HepG2 (cell line): ENCODE results near the gene ST7L. TPM values are rescaled to one million over a fixed set of nuclear protein-coding genes. Genes with fewer than 3 reads are reported as not detected.

ENCODE experiments used
- ATRX ChIP-seq: sonication (generic); formaldehyde crosslinking; IDR thresholded peaks from 2 replicates; pipeline ENCODE4 v1.4.0; 2020; ENCODE audit warnings: missing genetic modification reagents, borderline replicate concordance
- MXI1 ChIP-seq: IDR thresholded peaks from 3 replicates; pipeline ENCODE4 v1.6.1; 2012; ENCODE audit warnings: low read depth, low read length, inconsistent platforms, borderline replicate concordance
- NFE2 ChIP-seq: sonication (generic); formaldehyde crosslinking; IDR thresholded peaks from 2 replicates; pipeline ENCODE4 v1.4.0; 2020; ENCODE audit warnings: missing genetic modification reagents
- PRMT3 ChIP-seq: sonication (generic); formaldehyde crosslinking; IDR thresholded peaks from 2 replicates; pipeline ENCODE4 v1.8.1; 2022; ENCODE audit warnings: low read depth, mild to moderate bottlenecking, moderate library complexity, missing genetic modification reagents, borderline replicate concordance
- SAFB2 ChIP-seq: sonication (generic); formaldehyde crosslinking; IDR thresholded peaks from 2 replicates; pipeline ENCODE4 v1.5.1; 2020; ENCODE audit warnings: missing genetic modification reagents, low read depth, mild to moderate bottlenecking, borderline replicate concordance
- ZNF253 ChIP-seq: sonication (generic); formaldehyde crosslinking; IDR thresholded peaks from 2 replicates; pipeline ENCODE4 v1.8.0; 2022; ENCODE audit warnings: mild to moderate bottlenecking, missing genetic modification reagents, borderline replicate concordance
- ZNF264 ChIP-seq: sonication (generic); formaldehyde crosslinking; IDR thresholded peaks from 2 replicates; pipeline ENCODE4 v1.4.0; 2020; ENCODE audit warnings: missing genetic modification reagents
- ZNF569 ChIP-seq: sonication (generic); formaldehyde crosslinking; IDR thresholded peaks from 2 replicates; pipeline ENCODE4 v1.5.0; 2020; ENCODE audit warnings: mild to moderate bottlenecking, missing genetic modification reagents, moderate library complexity, borderline replicate concordance
- ZNF788 ChIP-seq: sonication (generic); formaldehyde crosslinking; IDR thresholded peaks from 2 replicates; pipeline ENCODE4 v1.5.0; 2020; ENCODE audit warnings: mild to moderate bottlenecking, missing genetic modification reagents, borderline replicate concordance
- ZNF891 ChIP-seq: sonication (generic); formaldehyde crosslinking; IDR thresholded peaks from 2 replicates; pipeline ENCODE4 v1.5.0; 2020; ENCODE audit warnings: mild to moderate bottlenecking, missing genetic modification reagents
- ZSCAN22 ChIP-seq: sonication (generic); formaldehyde crosslinking; IDR thresholded peaks from 2 replicates; pipeline ENCODE4 v1.4.0; 2020; ENCODE audit warnings: mild to moderate bottlenecking, missing genetic modification reagents
- polyA plus RNA-seq, 8 experiments: library from polyadenylated mRNA; depleted of rRNA in 3 of 8; stranded (reverse) in 7 of 8; unstranded in 1 of 8; fragments of >200 nt; fragmentation: Illumina TruSeq in 4 of 8; extraction: Trizol in 4 of 8; gene quantifications; 2 replicates each; pipeline versions ENCODE4 v1.2.1 to v1.2.3, GENCODE V29; 2011 to 2016; ENCODE audit warnings: low read depth in 4 of 8, missing spikeins in 1 of 8, mixed read lengths in 1 of 8; ENCODE audit not compliant: insufficient read depth in 1 of 8
- total RNA-seq, 5 experiments: library from RNA; depleted of rRNA; stranded (reverse); fragments of >200 nt; fragmentation: Illumina TruSeq; extraction: Trizol; gene quantifications; 2 replicates each; pipeline ENCODE4 v1.2.3, GENCODE V29; 2016; ENCODE audit warnings: low read depth in 1 of 5
- TF ChIP-seq, protein P1 (sequence below), 2 experiments: fragments of 450-650 bp in 1 of 2; sonication (generic) in 1 of 2; formaldehyde crosslinking; IDR thresholded peaks; 2 replicates each; pipeline versions ENCODE4 v1.5.0 to v1.8.0; 2020 to 2022; ENCODE audit warnings: mild to moderate bottlenecking in 1 of 2, missing genetic modification reagents in 1 of 2
- TF ChIP-seq, protein P2 (sequence below), 2 experiments: sonication (generic) in 1 of 2; formaldehyde crosslinking in 1 of 2; IDR thresholded peaks; 2 replicates each; pipeline versions ENCODE4 v1.6.1 to v1.9.0; 2014 to 2022; ENCODE audit warnings: antibody characterized with exemption in 1 of 2, borderline replicate concordance in 1 of 2, inconsistent platforms in 1 of 2, low read depth in 1 of 2, missing genetic modification reagents in 1 of 2
- TF ChIP-seq, protein P3 (sequence below): sonication (generic); formaldehyde crosslinking; IDR thresholded peaks from 2 replicates; pipeline ENCODE4 v1.4.0; 2020; ENCODE audit warnings: missing genetic modification reagents
- TF ChIP-seq, protein P4 (sequence below): sonication (generic); formaldehyde crosslinking; IDR thresholded peaks from 2 replicates; pipeline ENCODE4 v1.4.0; 2020; ENCODE audit warnings: missing genetic modification reagents, borderline replicate concordance

Gene ST7L
- total and polyA plus RNA-seq, 2 of the 13 experiments (the other 11 are each of a cell fraction or from before 2014, with no cell fraction given) = 8.6 to 19.9 TPM

DNA sequence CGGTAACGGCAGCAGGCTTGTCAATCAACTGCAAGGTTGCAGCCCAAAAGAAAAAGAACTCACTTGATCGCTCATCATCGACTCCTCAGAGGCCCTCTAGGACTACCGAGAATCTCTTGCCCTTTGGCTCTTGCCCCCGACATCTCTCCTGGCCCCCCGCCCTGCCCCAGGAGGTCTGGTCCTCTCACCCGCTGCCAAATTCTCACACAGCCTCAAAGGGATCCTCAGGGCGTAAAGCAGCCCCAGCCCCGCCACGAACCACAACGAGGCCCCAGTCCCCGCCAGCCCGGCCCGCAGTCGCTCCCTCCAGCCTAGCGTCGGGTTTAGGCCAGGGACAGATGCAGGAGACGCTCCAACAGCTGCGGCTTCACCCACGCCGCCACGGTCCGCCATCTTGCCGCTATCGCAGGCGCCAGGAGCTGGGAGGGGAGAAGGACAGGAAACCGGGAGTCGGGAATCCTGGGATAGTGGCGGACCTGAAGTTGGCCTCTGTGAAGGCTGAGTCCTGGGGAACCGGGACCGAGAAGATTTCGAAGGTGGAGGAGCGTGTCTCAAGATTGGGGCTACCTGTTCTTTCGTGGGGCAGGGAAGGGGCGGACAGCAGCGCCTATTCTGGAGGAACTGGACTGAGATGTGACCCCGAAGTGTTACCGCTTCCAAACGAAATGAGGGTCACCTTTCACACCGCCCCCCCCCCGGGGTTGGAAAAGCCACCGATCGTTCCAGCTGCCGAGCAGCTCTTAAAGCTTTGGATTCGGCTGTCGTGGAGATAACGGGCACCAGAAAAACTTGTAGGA, at the start of gene ST7L (continued):
- TF ChIP-seq, protein P1, sequence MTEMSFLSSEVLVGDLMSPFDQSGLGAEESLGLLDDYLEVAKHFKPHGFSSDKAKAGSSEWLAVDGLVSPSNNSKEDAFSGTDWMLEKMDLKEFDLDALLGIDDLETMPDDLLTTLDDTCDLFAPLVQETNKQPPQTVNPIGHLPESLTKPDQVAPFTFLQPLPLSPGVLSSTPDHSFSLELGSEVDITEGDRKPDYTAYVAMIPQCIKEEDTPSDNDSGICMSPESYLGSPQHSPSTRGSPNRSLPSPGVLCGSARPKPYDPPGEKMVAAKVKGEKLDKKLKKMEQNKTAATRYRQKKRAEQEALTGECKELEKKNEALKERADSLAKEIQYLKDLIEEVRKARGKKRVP (CRISPR knock-in tag; IDR thresholded peaks at IDR 0.05) = peak in 1 of 2 experiments; percentile 20; a peak in 1 of 4 replicates
- TF ChIP-seq MXI1 (peak; percentile 28; the same call in 1 of the 3 replicates), ZSCAN22 (no peak), ZNF253 (CRISPR knock-in tag) (peak; percentile 47; the same call in 1 of the 2 replicates), ZNF788 (CRISPR knock-in tag) (no peak), ZNF891 (peak; percentile 78; the same call in 1 of the 2 replicates), NFE2 (0 out of 2 replicates have a peak, but pooled peaks have one; percentile 18), ZNF264 (CRISPR knock-in tag) (peak; percentile 34; the same call in 1 of the 2 replicates), ATRX (CRISPR knock-in tag) (no peak), PRMT3 (CRISPR knock-in tag) (no peak), SAFB2 (CRISPR knock-in tag) (peak; percentile 2; the same call in 1 of the 2 replicates), ZNF569 (CRISPR knock-in tag) (no peak)
- TF ChIP-seq, protein P2, sequence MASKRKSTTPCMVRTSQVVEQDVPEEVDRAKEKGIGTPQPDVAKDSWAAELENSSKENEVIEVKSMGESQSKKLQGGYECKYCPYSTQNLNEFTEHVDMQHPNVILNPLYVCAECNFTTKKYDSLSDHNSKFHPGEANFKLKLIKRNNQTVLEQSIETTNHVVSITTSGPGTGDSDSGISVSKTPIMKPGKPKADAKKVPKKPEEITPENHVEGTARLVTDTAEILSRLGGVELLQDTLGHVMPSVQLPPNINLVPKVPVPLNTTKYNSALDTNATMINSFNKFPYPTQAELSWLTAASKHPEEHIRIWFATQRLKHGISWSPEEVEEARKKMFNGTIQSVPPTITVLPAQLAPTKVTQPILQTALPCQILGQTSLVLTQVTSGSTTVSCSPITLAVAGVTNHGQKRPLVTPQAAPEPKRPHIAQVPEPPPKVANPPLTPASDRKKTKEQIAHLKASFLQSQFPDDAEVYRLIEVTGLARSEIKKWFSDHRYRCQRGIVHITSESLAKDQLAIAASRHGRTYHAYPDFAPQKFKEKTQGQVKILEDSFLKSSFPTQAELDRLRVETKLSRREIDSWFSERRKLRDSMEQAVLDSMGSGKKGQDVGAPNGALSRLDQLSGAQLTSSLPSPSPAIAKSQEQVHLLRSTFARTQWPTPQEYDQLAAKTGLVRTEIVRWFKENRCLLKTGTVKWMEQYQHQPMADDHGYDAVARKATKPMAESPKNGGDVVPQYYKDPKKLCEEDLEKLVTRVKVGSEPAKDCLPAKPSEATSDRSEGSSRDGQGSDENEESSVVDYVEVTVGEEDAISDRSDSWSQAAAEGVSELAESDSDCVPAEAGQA (IDR thresholded peaks at IDR 0.05; ENCODE audit: low read depth) = peak; percentile 85
- TF ChIP-seq, protein P2 (CRISPR knock-in tag; IDR thresholded peaks at IDR 0.05; ENCODE audit: borderline replicate concordance) = no peak
- TF ChIP-seq, protein P3, sequence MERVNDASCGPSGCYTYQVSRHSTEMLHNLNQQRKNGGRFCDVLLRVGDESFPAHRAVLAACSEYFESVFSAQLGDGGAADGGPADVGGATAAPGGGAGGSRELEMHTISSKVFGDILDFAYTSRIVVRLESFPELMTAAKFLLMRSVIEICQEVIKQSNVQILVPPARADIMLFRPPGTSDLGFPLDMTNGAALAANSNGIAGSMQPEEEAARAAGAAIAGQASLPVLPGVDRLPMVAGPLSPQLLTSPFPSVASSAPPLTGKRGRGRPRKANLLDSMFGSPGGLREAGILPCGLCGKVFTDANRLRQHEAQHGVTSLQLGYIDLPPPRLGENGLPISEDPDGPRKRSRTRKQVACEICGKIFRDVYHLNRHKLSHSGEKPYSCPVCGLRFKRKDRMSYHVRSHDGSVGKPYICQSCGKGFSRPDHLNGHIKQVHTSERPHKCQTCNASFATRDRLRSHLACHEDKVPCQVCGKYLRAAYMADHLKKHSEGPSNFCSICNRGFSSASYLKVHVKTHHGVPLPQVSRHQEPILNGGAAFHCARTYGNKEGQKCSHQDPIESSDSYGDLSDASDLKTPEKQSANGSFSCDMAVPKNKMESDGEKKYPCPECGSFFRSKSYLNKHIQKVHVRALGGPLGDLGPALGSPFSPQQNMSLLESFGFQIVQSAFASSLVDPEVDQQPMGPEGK (CRISPR knock-in tag) = no peak
- TF ChIP-seq, protein P4, sequence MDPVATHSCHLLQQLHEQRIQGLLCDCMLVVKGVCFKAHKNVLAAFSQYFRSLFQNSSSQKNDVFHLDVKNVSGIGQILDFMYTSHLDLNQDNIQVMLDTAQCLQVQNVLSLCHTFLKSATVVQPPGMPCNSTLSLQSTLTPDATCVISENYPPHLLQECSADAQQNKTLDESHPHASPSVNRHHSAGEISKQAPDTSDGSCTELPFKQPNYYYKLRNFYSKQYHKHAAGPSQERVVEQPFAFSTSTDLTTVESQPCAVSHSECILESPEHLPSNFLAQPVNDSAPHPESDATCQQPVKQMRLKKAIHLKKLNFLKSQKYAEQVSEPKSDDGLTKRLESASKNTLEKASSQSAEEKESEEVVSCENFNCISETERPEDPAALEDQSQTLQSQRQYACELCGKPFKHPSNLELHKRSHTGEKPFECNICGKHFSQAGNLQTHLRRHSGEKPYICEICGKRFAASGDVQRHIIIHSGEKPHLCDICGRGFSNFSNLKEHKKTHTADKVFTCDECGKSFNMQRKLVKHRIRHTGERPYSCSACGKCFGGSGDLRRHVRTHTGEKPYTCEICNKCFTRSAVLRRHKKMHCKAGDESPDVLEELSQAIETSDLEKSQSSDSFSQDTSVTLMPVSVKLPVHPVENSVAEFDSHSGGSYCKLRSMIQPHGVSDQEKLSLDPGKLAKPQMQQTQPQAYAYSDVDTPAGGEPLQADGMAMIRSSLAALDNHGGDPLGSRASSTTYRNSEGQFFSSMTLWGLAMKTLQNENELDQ (CRISPR knock-in tag) = no peak
